SK-N-SH treated with all-trans-retinoic acid at 6 μM for 48 hours (cell line): ENCODE results near the gene CBX1.

ENCODE experiments used
- ATAC-seq: fragments of 200-7000 bp; cut with Tn5 transposase; 3 replicates; pipeline ENCODE4 v1.9.1; 2020; ENCODE audit warnings: mild to moderate bottlenecking, moderate library complexity
- BACH2 ChIP-seq: fragments of 250-450 bp; sonication (Bioruptor Pico); IDR thresholded peaks from 2 replicates; pipeline ENCODE4 v1.9.0; 2021; ENCODE audit warnings: mild to moderate bottlenecking, borderline replicate concordance
- CSDC2 ChIP-seq: fragments of 250-450 bp; sonication (Bioruptor Pico); IDR thresholded peaks from 2 replicates; pipeline ENCODE4 v1.5.0; 2020; ENCODE audit warnings: mild to moderate bottlenecking, moderate library complexity
- ESRRG ChIP-seq: fragments of 250-450 bp; sonication (Bioruptor Pico); IDR thresholded peaks from 2 replicates; pipeline ENCODE4 v1.6.1; 2021; ENCODE audit warnings: mild to moderate bottlenecking
- ISL1 ChIP-seq: fragments of 250-450 bp; sonication (Bioruptor Pico); IDR thresholded peaks from 2 replicates; pipeline ENCODE4 v2.1.2; 2022; ENCODE audit warnings: mild to moderate bottlenecking, moderate library complexity
- PPARA ChIP-seq: fragments of 250-450 bp; sonication (Bioruptor Pico); IDR thresholded peaks from 2 replicates; pipeline ENCODE4 v1.5.0; 2020; ENCODE audit warnings: mild to moderate bottlenecking, borderline replicate concordance
- RARB ChIP-seq: fragments of 250-450 bp; sonication (Bioruptor Pico); IDR thresholded peaks from 2 replicates; pipeline ENCODE4 v1.8.0; 2021; ENCODE audit warnings: mild to moderate bottlenecking, moderate library complexity
- SNAI2 ChIP-seq: fragments of 250-450 bp; sonication (Bioruptor Pico); IDR thresholded peaks from 2 replicates; pipeline ENCODE4 v1.5.0; 2020; ENCODE audit warnings: mild to moderate bottlenecking, moderate library complexity
- TCF4 ChIP-seq: fragments of 250-450 bp; sonication (Bioruptor Pico); IDR thresholded peaks from 2 replicates; pipeline ENCODE4 v1.8.0; 2021; ENCODE audit warnings: mild to moderate bottlenecking, moderate library complexity, borderline replicate concordance
- TOX ChIP-seq: fragments of 250-450 bp; sonication (Bioruptor Pico); IDR thresholded peaks from 2 replicates; pipeline ENCODE4 v1.8.0; 2021; ENCODE audit warnings: mild to moderate bottlenecking, moderate library complexity, borderline replicate concordance
- ZC3H10 ChIP-seq: fragments of 250-450 bp; sonication (Bioruptor Pico); IDR thresholded peaks from 2 replicates; pipeline ENCODE4 v1.5.1; 2021; ENCODE audit warnings: mild to moderate bottlenecking, moderate library complexity
- ZFP30 ChIP-seq: fragments of 450-650 bp; formaldehyde crosslinking; IDR thresholded peaks from 2 replicates; pipeline ENCODE4 v1.5.0; 2022; ENCODE audit warnings: mild to moderate bottlenecking, moderate library complexity
- ZNF565 ChIP-seq: fragments of 450-650 bp; formaldehyde crosslinking; conservative IDR thresholded peaks from 2 replicates; pipeline ENCODE4 v1.5.0; 2020; ENCODE audit warnings: low read depth, mild to moderate bottlenecking, moderate library complexity
- ZNF70 ChIP-seq: fragments of 450-650 bp; formaldehyde crosslinking; IDR thresholded peaks from 2 replicates; pipeline ENCODE4 v1.5.0; 2020; ENCODE audit warnings: mild to moderate bottlenecking, moderate library complexity
- ZNF8 ChIP-seq: fragments of 450-650 bp; formaldehyde crosslinking; IDR thresholded peaks from 2 replicates; pipeline ENCODE4 v1.5.0; 2020; ENCODE audit warnings: mild to moderate bottlenecking, moderate library complexity
- TF ChIP-seq, protein P1 (sequence below): fragments of 250-450 bp; sonication (Bioruptor Pico); IDR thresholded peaks from 2 replicates; pipeline ENCODE4 v1.8.0; 2020; ENCODE audit warnings: mild to moderate bottlenecking, moderate library complexity, borderline replicate concordance
- TF ChIP-seq, protein P2 (sequence below): fragments of 250-450 bp; sonication (Bioruptor Pico); IDR thresholded peaks from 2 replicates; pipeline ENCODE4 v1.5.0; 2020; ENCODE audit warnings: mild to moderate bottlenecking, moderate library complexity
- TF ChIP-seq, protein P3 (sequence below): fragments of 250-450 bp; sonication (Bioruptor Pico); IDR thresholded peaks from 2 replicates; pipeline ENCODE4 v1.5.1; 2021; ENCODE audit warnings: mild to moderate bottlenecking, moderate library complexity
- TF ChIP-seq, protein P4 (sequence below): fragments of 250-450 bp; sonication (Bioruptor Pico); IDR thresholded peaks from 2 replicates; pipeline ENCODE4 v1.8.0; 2021; ENCODE audit warnings: low read depth, mild to moderate bottlenecking, moderate library complexity, borderline replicate concordance

The CBX1 gene

DNA sequence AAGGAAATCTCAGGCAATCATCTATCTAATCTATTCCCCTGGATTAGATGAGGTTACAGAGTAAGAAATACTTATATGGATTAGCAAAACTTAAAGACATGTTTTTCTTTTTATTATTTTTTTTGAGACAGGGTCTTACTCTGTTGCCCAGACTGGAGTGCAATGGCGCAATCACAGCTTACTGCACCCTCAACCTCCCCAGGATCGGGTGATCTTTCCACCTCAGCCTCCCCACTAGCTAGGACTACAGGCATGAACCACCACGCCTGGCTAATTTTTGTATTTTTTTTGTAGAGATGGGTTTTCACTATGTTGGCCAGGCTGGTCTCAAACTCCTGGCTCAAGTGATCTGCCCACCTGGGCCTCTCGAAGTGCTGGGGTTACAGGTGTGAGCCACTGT lies 56.4 kb downstream of the CBX1 start:
- ATAC-seq = no peak
- TF ChIP-seq BACH2 (CRISPR knock-in tag) (no peak), ZNF8 (CRISPR knock-in tag) (no peak), TCF4 (CRISPR knock-in tag) (no peak), CSDC2 (CRISPR knock-in tag) (no peak), ZC3H10 (CRISPR knock-in tag) (no peak), ESRRG (no peak), ISL1 (no peak), ZNF565 (no peak)
- TF ChIP-seq, protein P1, sequence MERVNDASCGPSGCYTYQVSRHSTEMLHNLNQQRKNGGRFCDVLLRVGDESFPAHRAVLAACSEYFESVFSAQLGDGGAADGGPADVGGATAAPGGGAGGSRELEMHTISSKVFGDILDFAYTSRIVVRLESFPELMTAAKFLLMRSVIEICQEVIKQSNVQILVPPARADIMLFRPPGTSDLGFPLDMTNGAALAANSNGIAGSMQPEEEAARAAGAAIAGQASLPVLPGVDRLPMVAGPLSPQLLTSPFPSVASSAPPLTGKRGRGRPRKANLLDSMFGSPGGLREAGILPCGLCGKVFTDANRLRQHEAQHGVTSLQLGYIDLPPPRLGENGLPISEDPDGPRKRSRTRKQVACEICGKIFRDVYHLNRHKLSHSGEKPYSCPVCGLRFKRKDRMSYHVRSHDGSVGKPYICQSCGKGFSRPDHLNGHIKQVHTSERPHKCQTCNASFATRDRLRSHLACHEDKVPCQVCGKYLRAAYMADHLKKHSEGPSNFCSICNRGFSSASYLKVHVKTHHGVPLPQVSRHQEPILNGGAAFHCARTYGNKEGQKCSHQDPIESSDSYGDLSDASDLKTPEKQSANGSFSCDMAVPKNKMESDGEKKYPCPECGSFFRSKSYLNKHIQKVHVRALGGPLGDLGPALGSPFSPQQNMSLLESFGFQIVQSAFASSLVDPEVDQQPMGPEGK (CRISPR knock-in tag) = no peak
- TF ChIP-seq, protein P2, sequence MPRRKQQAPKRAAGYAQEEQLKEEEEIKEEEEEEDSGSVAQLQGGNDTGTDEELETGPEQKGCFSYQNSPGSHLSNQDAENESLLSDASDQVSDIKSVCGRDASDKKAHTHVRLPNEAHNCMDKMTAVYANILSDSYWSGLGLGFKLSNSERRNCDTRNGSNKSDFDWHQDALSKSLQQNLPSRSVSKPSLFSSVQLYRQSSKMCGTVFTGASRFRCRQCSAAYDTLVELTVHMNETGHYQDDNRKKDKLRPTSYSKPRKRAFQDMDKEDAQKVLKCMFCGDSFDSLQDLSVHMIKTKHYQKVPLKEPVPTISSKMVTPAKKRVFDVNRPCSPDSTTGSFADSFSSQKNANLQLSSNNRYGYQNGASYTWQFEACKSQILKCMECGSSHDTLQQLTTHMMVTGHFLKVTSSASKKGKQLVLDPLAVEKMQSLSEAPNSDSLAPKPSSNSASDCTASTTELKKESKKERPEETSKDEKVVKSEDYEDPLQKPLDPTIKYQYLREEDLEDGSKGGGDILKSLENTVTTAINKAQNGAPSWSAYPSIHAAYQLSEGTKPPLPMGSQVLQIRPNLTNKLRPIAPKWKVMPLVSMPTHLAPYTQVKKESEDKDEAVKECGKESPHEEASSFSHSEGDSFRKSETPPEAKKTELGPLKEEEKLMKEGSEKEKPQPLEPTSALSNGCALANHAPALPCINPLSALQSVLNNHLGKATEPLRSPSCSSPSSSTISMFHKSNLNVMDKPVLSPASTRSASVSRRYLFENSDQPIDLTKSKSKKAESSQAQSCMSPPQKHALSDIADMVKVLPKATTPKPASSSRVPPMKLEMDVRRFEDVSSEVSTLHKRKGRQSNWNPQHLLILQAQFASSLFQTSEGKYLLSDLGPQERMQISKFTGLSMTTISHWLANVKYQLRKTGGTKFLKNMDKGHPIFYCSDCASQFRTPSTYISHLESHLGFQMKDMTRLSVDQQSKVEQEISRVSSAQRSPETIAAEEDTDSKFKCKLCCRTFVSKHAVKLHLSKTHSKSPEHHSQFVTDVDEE (CRISPR knock-in tag) = no peak

DNA sequence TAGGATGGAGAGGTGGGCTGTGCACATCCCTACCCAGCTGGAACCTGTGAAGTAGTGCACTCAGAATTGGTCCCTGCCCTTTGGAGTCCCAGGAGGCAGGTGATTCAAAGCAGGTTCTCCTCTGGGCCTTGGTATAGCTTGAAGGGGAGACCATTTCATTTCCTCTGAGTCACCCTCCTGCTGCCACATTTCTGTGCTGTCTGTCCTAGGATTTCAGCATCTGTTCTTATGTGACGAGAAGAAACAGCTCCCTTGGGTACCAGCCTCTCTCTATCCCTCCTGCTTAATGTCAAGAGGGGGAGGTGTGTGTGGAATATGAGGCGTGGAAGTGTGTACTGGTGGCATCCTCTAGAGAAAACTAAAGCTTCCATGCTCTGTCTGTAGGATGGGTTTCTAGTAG lies 58.1 kb downstream of the CBX1 start:
- ATAC-seq = no peak
- TF ChIP-seq, protein P3, sequence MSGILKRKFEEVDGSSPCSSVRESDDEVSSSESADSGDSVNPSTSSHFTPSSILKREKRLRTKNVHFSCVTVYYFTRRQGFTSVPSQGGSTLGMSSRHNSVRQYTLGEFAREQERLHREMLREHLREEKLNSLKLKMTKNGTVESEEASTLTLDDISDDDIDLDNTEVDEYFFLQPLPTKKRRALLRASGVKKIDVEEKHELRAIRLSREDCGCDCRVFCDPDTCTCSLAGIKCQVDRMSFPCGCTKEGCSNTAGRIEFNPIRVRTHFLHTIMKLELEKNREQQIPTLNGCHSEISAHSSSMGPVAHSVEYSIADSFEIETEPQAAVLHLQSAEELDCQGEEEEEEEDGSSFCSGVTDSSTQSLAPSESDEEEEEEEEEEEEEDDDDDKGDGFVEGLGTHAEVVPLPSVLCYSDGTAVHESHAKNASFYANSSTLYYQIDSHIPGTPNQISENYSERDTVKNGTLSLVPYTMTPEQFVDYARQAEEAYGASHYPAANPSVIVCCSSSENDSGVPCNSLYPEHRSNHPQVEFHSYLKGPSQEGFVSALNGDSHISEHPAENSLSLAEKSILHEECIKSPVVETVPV (CRISPR knock-in tag) = no peak
- TF ChIP-seq BACH2 (CRISPR knock-in tag) = no peak
- no peak for TF ChIP-seq RARB (CRISPR knock-in tag)
- TF ChIP-seq, protein P1 (CRISPR knock-in tag) = no peak
- TF ChIP-seq TOX (CRISPR knock-in tag) = no peak
- TF ChIP-seq ZC3H10 (CRISPR knock-in tag) = no peak
- TF ChIP-seq SNAI2 (CRISPR knock-in tag) = no peak
- TF ChIP-seq ZNF8 (CRISPR knock-in tag) = no peak
- TF ChIP-seq CSDC2 (CRISPR knock-in tag) = no peak
- TF ChIP-seq ZNF70 (CRISPR knock-in tag) = no peak
- TF ChIP-seq ISL1 = no peak
- TF ChIP-seq, protein P4, sequence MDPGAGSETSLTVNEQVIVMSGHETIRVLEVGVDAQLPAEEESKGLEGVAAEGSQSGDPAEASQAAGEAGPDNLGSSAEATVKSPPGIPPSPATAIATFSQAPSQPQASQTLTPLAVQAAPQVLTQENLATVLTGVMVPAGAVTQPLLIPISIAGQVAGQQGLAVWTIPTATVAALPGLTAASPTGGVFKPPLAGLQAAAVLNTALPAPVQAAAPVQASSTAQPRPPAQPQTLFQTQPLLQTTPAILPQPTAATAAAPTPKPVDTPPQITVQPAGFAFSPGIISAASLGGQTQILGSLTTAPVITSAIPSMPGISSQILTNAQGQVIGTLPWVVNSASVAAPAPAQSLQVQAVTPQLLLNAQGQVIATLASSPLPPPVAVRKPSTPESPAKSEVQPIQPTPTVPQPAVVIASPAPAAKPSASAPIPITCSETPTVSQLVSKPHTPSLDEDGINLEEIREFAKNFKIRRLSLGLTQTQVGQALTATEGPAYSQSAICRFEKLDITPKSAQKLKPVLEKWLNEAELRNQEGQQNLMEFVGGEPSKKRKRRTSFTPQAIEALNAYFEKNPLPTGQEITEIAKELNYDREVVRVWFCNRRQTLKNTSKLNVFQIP (CRISPR knock-in tag) = no peak
- TF ChIP-seq PPARA (CRISPR knock-in tag) = no peak
- no peak for TF ChIP-seq ZFP30
- TF ChIP-seq, protein P2 (CRISPR knock-in tag) = no peak
- TF ChIP-seq, all 23 proteins: peak for 0
